Kidney epithelial cell (primary cell): ENCODE results near the gene GCSAML. TPM values are rescaled to one million over a fixed set of nuclear protein-coding genes. Genes with fewer than 3 reads are reported as not detected.

ENCODE experiments used
- DNase-seq: peaks from one replicate; pipeline ENCODE4 v3.0.0-alpha.2; 2010; ENCODE audit warnings: low read depth
- H3K27me3 ChIP-seq: 2 replicates; pipeline ENCODE4 v1.6.0; 2011; ENCODE audit warnings: low read length; ENCODE audit not compliant: control insufficient read depth, insufficient read depth
- H3K36me3 ChIP-seq: 2 replicates; pipeline ENCODE4 v1.5.1; 2011; ENCODE audit warnings: low read length; ENCODE audit not compliant: control insufficient read depth, insufficient read depth
- H3K4me3 ChIP-seq: 2 replicates; pipeline ENCODE4 v1.5.1; 2011; ENCODE audit warnings: low read depth, mild to moderate bottlenecking, control low read depth, low read length
- CTCF ChIP-seq: IDR thresholded peaks from 2 replicates; pipeline ENCODE4 v1.5.1; 2011; ENCODE audit warnings: mild to moderate bottlenecking, moderate library complexity, low read length, control low read depth, inconsistent platforms; ENCODE audit not compliant: insufficient read depth, poor library complexity, severe bottlenecking
- total RNA-seq: library from RNA; depleted of rRNA; stranded (reverse); fragments of >200 nt; gene quantifications from 2 replicates; pipeline ENCODE4 v1.2.3, GENCODE V29; 2015

Gene GCSAML
- total RNA-seq, 1 donor from 2014 or later = 0.04 TPM

GRCh38 chr1:247528812-247529474, 20.0 kb upstream of the GCSAML start:
- no peak for TF ChIP-seq CTCF
- no peaks in the 10 kb centered on the region for H3K27me3 ChIP-seq
- H3K36me3 ChIP-seq = no peaks in the 10 kb centered on the region
- no peak for DNase-seq
- no peak overlapping the region for H3K4me3 ChIP-seq

GRCh38 chr1:247529771-247530355, 19.1 kb upstream of the GCSAML start:
- TF ChIP-seq CTCF = no peak
- H3K27me3 ChIP-seq = no peaks in the 10 kb centered on the region
- no peak for DNase-seq
- H3K4me3 ChIP-seq = no peak overlapping the region
- H3K36me3 ChIP-seq = no peaks in the 10 kb centered on the region

- Histone ChIP-seq H3K4me3 (peak overlapping the region; percentile 23), H3K36me3 (no peaks in the 10 kb centered on the region), H3K27me3 (no peaks in the 10 kb centered on the region)
- no peak for TF ChIP-seq CTCF
- no peak for DNase-seq
These were observed 18.1 kb upstream of the GCSAML start for GRCh38 chr1:247530785-247531184.

DNA sequence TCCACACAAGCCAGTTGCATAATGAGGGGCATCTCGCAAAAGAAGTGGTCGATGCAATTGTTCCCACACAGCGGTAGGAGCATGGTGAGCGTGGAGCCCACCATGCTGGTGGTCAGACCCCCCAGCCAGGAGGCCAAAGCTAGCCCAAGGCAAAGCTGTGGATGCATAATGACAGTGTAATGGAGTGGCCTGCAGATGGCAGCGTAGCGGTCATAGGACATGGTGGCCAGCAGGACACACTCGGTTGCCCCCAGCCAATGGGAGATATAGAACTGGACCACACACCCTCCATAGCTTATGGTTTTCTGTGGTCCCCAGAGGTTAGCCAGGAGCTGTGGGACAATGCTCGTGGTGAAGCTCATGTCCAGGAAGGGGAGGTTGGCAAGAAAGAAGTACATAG, 17.0 kb upstream of the GCSAML start:
- TF ChIP-seq CTCF = no peak
- Histone ChIP-seq H3K4me3 (no peak overlapping the region), H3K36me3 (no peaks in the 10 kb centered on the region), H3K27me3 (no peaks in the 10 kb centered on the region)
- DNase-seq = no peak

GRCh38 chr1:247535402-247535801, 13.5 kb upstream of the GCSAML start:
- no peaks in the 10 kb centered on the region for H3K27me3 ChIP-seq
- no peak for TF ChIP-seq CTCF
- no peaks in the 10 kb centered on the region for H3K36me3 ChIP-seq
- no peak for DNase-seq
- no peak overlapping the region for H3K4me3 ChIP-seq

DNA sequence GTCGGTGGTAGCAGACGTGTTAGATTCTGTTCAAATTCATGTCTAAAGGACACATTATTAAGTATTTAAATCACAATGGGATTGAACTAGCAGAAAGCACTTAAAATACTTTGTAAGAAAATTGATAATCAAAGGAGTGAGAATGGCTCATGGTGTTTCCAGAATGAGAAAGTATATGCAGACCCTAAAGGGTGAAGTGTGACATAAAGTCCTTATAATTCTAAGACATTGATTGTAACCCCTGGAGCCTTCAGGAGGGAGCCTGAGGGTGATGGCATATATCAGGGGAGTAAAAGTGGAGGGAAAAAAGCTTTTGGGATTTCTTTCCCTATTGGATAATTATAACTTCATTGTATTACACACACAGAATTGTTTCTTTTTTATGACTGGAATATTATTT, 12.6 kb upstream of the GCSAML start, which contains the start of gene OR2C3:
TSS of gene OR2C3 (minus strand) at position 101 of the 400 bp plus-strand sequence. CDS start 3,929 bp downstream, outside the sequence.
- no peaks in the 10 kb centered on the region for H3K36me3 ChIP-seq
- H3K27me3 ChIP-seq = no peaks in the 10 kb centered on the region
- H3K4me3 ChIP-seq = no peak within 1 kb of the TSS
- no peak for DNase-seq
- no peak for TF ChIP-seq CTCF
